Measurements from ENCODE around the gene SIAH2.

Gene SIAH2

GRCh38 chr3:150729682-150730360 lies 33.1 kb downstream of the SIAH2 start:
- DNase-seq, result no peak

GRCh38 chr3:150727653-150728502 lies 35.1 kb downstream of the SIAH2 start:
- DNase-seq, result no peak

- no peak for DNase-seq
Measured at GRCh38 chr3:150725548-150725947, 37.4 kb downstream of the SIAH2 start.

- no peak for DNase-seq
Measured at GRCh38 chr3:150723946-150724345, 39.0 kb downstream of the SIAH2 start.

GRCh38 chr3:150722267-150722666 lies 40.7 kb downstream of the SIAH2 start:
- DNase-seq, result no peak

GRCh38 chr3:150721285-150722130 lies 41.5 kb downstream of the SIAH2 start:
- no peak for DNase-seq

GRCh38 chr3:150720444-150720843 lies 42.5 kb downstream of the SIAH2 start:
- no peak for DNase-seq

- DNase-seq, result no peak
Measured at GRCh38 chr3:150710097-150710496, 52.9 kb downstream of the SIAH2 start.

GRCh38 chr3:150703756-150704344 lies 59.1 kb downstream of the SIAH2 start, which contains the start of gene ERICH6:
ERICH6 (minus strand) TSS chr3:150703920; CDS start chr3:150703898, 22 bp downstream.
- DNase-seq, result peak; percentile 96

GRCh38 chr3:150703299-150703755 lies 59.6 kb downstream of the SIAH2 start:
- no peak for DNase-seq

- no peak for DNase-seq
Measured at GRCh38 chr3:150699068-150699639, 63.8 kb downstream of the SIAH2 start.

- DNase-seq, result no peak
Measured at GRCh38 chr3:150697646-150698045, 65.3 kb downstream of the SIAH2 start.

- DNase-seq, result no peak
Measured at GRCh38 chr3:150691414-150692040, 71.4 kb downstream of the SIAH2 start.
